ENCODE measurements around the gene NADK2. TPM values are rescaled to one million over a fixed set of nuclear protein-coding genes. Genes with fewer than 3 reads are reported as not detected.

Gene NADK2
- total and polyA plus RNA-seq, 2 donors (not counting 1 experiment from before 2014, with no cell fraction given), result 11.6 to 26.9 TPM

DNA sequence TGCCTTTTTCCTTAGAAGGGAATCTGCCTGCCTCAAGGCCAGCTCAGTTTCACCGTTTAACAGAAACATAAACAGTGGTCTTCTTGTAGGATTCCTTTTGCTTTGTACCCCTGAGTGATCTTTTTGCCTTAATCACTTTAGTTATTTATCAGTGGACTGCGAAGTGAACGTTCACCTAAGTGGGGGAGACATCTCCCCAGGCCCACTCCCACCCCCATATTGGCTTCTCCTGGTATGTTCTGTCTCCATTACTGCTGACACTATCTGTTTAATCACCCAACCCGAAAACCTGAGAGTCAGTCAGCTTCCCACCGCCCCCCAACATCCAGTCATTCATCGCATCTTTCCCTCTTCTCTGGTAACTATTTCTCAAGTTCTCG, 88.4 kb downstream of the NADK2 start:
- peaks cover 35% of the 10 kb centered on the region for H3K79me2 ChIP-seq (ENCODE audit: control insufficient read depth, insufficient read depth, low read length)
- no peak overlapping the region for H3K27ac ChIP-seq (ENCODE audit: insufficient read depth, low read length)

GRCh38 chr5:36152324-36153297, 89.1 kb downstream of the NADK2 start:
- TF ChIP-seq CTCF (conservative IDR thresholded peaks at IDR 0.05 in 1 of 2, IDR thresholded peaks at IDR 0.05 in 1 of 2; ENCODE audit: low read depth in 1 of 2, low read length in 2 of 2) (no peak), EZH2 (IDR thresholded peaks at IDR 0.05; ENCODE audit: low read length, missing control alignments) (no peak)
- no peaks in the 10 kb centered on the region for H3K27me3 ChIP-seq (ENCODE audit: control insufficient read depth, insufficient read depth, low read length)
- H3K4me2 ChIP-seq (ENCODE audit: extremely low read depth, insufficient read depth, low read length), result peak overlapping the region; percentile 98
- H3K27ac ChIP-seq (ENCODE audit: insufficient read depth, low read length), result peak overlapping the region; percentile 43
- peak overlapping the region; percentile 67 for H2AFZ ChIP-seq (ENCODE audit: low read length)
- DNase-seq (ENCODE audit: low read depth in 2 of 2), result peak; percentile 45
- H3K79me2 ChIP-seq (ENCODE audit: control insufficient read depth, insufficient read depth, low read length), result peaks cover 35% of the 10 kb centered on the region
- no peaks in the 10 kb centered on the region for H3K9me3 ChIP-seq (ENCODE audit: control insufficient read depth, insufficient read depth, low read depth, low read length)
- peaks cover 2% of the 10 kb centered on the region for H3K36me3 ChIP-seq (ENCODE audit: control insufficient read depth, insufficient read depth, low read length)
- peak overlapping the region; percentile 58 to 99 (median 80) for H3K4me3 ChIP-seq (replicated peaks in 1 of 4; ENCODE audit: control extremely low read depth in 1 of 4, insufficient read depth in 1 of 4, low read depth in 3 of 4, low read length in 4 of 4)
- peaks cover 5% of the 10 kb centered on the region for H3K4me1 ChIP-seq (ENCODE audit: control insufficient read depth, extremely low read depth, insufficient read depth, low read length)
- H3K9ac ChIP-seq (ENCODE audit: insufficient read depth, low read length), result peak overlapping the region; percentile 48
- no peaks in the 10 kb centered on the region for H4K20me1 ChIP-seq (ENCODE audit: control insufficient read depth, extremely low read depth, insufficient read depth, low read length)

More for the DNA sequence above, 88.4 kb downstream of the NADK2 start:
- Histone ChIP-seq H3K27me3 (ENCODE audit: control insufficient read depth, insufficient read depth, low read length) (no peaks in the 10 kb centered on the region), H3K36me3 (ENCODE audit: control insufficient read depth, insufficient read depth, low read length) (peaks cover 2% of the 10 kb centered on the region), H3K4me2 (ENCODE audit: extremely low read depth, insufficient read depth, low read length) (peak overlapping the region; percentile 85), H3K9me3 (ENCODE audit: control insufficient read depth, insufficient read depth, low read depth, low read length) (no peaks in the 10 kb centered on the region), H3K9ac (ENCODE audit: insufficient read depth, low read length) (no peak overlapping the region), H3K4me3 (replicated peaks in 1 of 4; ENCODE audit: control extremely low read depth in 1 of 4, insufficient read depth in 1 of 4, low read depth in 3 of 4, low read length in 4 of 4) (peak overlapping the region; percentile 58 to 99 (median 80)), H2AFZ (ENCODE audit: low read length) (no peak overlapping the region), H3K4me1 (ENCODE audit: control insufficient read depth, extremely low read depth, insufficient read depth, low read length) (peaks cover 7% of the 10 kb centered on the region), H4K20me1 (ENCODE audit: control insufficient read depth, extremely low read depth, insufficient read depth, low read length) (no peaks in the 10 kb centered on the region)
- no peak for DNase-seq (ENCODE audit: low read depth in 2 of 2)
- TF ChIP-seq CTCF (conservative IDR thresholded peaks at IDR 0.05 in 1 of 2, IDR thresholded peaks at IDR 0.05 in 1 of 2; ENCODE audit: low read depth in 1 of 2, low read length in 2 of 2), result no peak
- TF ChIP-seq EZH2 (IDR thresholded peaks at IDR 0.05; ENCODE audit: low read length, missing control alignments), result no peak

DNA sequence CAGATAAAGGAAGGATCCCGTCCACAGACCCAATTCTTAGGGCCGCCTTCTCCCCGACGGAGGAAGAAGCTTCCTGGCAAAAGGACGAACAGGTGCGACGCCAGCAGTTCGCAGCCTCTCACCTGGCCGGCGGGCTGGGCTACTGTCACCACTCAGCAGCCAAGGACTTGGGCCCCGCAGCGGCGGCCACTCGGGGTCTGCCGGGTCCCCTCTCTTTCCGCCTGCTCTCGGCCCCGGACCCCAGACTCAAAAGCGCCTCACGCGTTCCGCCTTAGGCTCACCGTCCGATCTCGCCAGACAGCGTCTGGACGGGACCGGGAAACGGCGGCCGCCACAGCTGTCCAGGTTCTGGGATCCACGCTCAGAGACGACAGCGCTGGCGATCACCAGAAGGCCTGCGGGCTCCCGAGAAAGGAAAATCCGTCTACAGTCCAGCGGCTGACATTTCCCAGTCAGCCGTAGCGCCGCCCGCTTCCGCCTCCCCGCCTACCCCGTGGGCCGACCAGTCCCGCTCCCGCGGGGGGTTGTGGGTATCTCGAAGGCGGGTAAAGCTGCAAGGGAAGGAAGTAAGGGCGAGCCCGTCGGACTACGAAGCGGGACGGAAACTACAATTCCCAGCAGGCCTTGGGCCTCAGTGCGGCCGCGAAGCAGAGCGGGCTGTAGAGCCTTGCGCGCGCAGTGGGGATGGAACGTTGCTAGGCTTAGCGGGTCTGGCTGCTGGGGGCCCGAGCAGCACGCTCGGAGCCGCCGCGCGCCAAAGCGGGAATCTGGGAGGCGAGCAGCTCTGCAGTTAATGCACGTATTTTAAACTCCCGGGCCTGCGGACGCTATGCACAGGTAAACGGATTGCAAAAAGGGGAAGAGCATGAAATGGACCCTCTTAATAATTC, 90.0 kb downstream of the NADK2 start, which contains the start of the genes LMBRD2 and SKP2:
LMBRD2 (minus strand) TSS at position 454 of the 890 bp plus-strand sequence. CDS start 8,538 bp downstream, outside the sequence.
SKP2 (plus strand) TSS at position 678 of the 890 bp plus-strand sequence; CDS start at position 830, 152 bp downstream.
- H3K27me3 ChIP-seq (ENCODE audit: control insufficient read depth, insufficient read depth, low read length), result no peaks in the 10 kb centered on the region
- H3K36me3 ChIP-seq (ENCODE audit: control insufficient read depth, insufficient read depth, low read length), result peaks cover 2% of the 10 kb centered on the region
- peaks cover 35% of the 10 kb centered on the region for H3K79me2 ChIP-seq (ENCODE audit: control insufficient read depth, insufficient read depth, low read length)
- peak within 1 kb of the TSS; percentile 98 for H3K4me2 ChIP-seq (ENCODE audit: extremely low read depth, insufficient read depth, low read length)
- DNase-seq (ENCODE audit: low read depth in 2 of 2), result peak; percentile 97 to 98
- peaks cover 5% of the 10 kb centered on the region for H3K4me1 ChIP-seq (ENCODE audit: control insufficient read depth, extremely low read depth, insufficient read depth, low read length)
- peak within 1 kb of the TSS; percentile 86 for H3K9ac ChIP-seq (ENCODE audit: insufficient read depth, low read length)
- TF ChIP-seq EZH2 (IDR thresholded peaks at IDR 0.05; ENCODE audit: low read length, missing control alignments) (no peak), CTCF (conservative IDR thresholded peaks at IDR 0.05 in 1 of 2, IDR thresholded peaks at IDR 0.05 in 1 of 2; ENCODE audit: low read depth in 1 of 2, low read length in 2 of 2) (no peak)
- peak within 1 kb of the TSS; percentile 58 to 99 (median 80) for H3K4me3 ChIP-seq (replicated peaks in 1 of 4; ENCODE audit: control extremely low read depth in 1 of 4, insufficient read depth in 1 of 4, low read depth in 3 of 4, low read length in 4 of 4)
- no peaks in the 10 kb centered on the region for H4K20me1 ChIP-seq (ENCODE audit: control insufficient read depth, extremely low read depth, insufficient read depth, low read length)
- peak within 1 kb of the TSS; percentile 96 for H2AFZ ChIP-seq (ENCODE audit: low read length)
- peak within 1 kb of the TSS; percentile 71 for H3K27ac ChIP-seq (ENCODE audit: insufficient read depth, low read length)
- H3K9me3 ChIP-seq (ENCODE audit: control insufficient read depth, insufficient read depth, low read depth, low read length), result no peaks in the 10 kb centered on the region
